ENCODE measurements around the gene SEZ6L2.

DNA sequence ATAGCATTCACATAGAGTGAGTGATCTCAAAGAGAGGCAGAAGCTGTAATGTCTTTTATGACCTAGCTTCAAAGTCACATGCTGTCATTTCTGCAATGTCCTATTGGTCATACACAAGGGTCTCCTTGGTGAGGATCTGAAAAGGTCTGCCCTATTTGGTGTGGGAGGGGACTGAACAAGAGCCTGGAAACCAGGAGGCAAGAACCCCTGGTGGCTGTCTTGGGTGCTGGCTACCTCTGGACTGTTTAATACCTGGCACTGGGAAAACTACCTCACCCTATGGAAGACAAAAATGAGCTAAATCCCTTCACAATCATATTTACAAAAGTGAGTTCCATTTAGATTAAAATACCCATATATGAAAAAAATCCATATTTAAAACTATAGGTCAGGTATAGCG, 17.6 kb upstream of the SEZ6L2 start:
- TF ChIP-seq, protein P1, sequence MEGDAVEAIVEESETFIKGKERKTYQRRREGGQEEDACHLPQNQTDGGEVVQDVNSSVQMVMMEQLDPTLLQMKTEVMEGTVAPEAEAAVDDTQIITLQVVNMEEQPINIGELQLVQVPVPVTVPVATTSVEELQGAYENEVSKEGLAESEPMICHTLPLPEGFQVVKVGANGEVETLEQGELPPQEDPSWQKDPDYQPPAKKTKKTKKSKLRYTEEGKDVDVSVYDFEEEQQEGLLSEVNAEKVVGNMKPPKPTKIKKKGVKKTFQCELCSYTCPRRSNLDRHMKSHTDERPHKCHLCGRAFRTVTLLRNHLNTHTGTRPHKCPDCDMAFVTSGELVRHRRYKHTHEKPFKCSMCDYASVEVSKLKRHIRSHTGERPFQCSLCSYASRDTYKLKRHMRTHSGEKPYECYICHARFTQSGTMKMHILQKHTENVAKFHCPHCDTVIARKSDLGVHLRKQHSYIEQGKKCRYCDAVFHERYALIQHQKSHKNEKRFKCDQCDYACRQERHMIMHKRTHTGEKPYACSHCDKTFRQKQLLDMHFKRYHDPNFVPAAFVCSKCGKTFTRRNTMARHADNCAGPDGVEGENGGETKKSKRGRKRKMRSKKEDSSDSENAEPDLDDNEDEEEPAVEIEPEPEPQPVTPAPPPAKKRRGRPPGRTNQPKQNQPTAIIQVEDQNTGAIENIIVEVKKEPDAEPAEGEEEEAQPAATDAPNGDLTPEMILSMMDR (IDR thresholded peaks at IDR 0.05 in 4 of 5, conservative IDR thresholded peaks at IDR 0.05 in 1 of 5), result no peak
- TF ChIP-seq POLR2A (IDR thresholded peaks at IDR 0.05), result no peak

Measured in gastrocnemius medialis (tissue), 4 donors.